GM21360 (cell line): ENCODE measurements around the gene MAPRE2.

ENCODE experiments used
- ATAC-seq: cut with Tn5 transposase; IDR thresholded peaks from one replicate; pipeline ENCODE4 v1.9.1; 2021; ENCODE audit warnings: mild to moderate bottlenecking, moderate library complexity; ENCODE audit not compliant: unreplicated experiment

Gene MAPRE2

DNA sequence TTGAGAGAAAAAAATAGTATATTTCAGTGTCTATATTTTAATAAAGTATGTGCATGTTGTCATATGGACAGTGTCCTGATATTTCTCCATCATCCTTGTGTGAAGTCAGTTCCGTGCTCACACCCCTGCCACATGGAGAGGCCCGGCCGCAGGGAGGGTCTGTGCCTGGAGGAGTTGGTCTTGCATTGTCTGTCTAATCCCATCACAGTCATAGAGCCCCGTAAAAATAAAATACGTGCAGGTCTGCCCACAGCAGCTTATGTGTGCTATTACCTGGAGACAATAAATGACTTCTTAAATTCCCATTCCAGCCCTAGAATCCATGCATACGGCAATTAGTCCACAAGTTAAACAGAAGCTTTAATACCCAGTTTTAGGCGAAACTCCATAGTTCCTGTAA lies 20.1 kb downstream of the MAPRE2 start:
- ATAC-seq = no peak

DNA sequence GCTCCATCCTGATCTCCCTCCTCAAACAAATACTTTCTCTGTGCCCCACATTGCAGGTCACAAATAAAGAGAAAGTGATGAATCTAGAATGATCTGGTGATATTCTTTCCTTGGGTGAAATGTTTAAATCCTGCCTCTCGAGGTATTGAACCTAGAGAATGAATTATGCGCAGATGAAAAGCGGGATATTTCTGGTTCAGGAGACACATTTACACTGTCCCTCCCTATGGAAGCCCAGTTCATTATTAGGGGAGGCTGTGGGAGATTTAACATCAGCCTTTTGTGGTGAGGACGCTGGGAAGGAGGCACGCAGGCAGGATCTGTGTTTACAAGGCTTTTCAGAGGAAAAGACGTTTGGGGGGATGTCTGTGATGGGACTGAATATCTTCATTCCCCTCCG lies 20.6 kb downstream of the MAPRE2 start:
- no peak for ATAC-seq

DNA sequence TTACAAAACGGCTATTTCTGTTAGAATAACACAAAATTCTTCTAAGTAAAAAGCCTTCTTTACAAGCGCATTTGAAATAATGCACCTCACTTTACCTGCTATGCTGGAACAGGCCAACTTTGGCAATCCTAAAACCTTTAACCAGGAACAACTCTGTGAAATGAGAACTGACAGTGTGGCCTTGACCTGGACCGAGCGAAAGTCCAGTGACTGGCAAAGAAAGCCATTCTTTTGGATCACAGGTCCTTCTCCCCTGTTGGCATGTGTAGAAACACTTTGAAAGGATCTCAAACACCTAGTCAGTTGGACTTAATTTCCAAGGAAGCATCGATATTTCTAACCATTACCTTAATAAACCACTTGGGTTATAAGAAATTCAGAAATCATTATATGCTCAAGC lies 21.2 kb downstream of the MAPRE2 start:
- ATAC-seq = no peak

DNA sequence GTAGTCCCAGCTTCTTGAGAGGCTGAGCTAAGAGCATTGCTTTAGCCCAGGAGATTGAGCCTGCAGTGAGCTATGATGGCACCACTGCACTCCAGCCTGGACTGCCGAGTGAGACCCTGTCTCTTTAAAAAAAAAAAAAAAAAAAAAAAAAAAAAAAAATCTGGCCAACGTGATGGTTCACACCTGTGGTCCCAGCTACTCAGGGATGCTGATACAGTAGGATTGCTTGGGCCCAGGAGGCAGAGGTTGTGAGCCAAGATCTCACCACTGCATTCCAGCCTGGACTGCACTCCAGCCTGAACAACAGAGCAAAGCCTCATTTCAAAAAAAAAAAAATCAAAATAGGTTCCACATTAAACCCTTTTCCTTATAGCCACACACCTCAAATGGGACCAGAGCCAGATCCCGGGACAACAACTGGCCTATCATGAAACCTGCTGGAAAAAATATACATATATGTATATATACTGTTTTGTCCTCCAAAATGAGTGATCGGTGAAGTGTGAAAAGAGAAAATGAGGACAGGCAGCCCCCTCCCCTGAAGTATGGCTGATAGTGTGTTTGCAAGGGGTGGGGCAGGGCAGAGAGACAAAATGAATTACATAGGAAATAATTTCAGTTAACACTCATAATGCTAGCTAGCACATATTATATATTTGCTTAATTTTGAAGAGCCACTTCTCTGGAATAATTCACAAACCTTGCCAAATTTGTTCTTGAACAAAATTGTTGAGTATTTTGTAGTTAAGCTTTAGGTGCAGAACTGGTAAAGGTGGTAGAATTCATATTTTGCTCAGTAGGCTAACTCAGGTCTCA lies 22.9 kb downstream of the MAPRE2 start:
- no peak for ATAC-seq

DNA sequence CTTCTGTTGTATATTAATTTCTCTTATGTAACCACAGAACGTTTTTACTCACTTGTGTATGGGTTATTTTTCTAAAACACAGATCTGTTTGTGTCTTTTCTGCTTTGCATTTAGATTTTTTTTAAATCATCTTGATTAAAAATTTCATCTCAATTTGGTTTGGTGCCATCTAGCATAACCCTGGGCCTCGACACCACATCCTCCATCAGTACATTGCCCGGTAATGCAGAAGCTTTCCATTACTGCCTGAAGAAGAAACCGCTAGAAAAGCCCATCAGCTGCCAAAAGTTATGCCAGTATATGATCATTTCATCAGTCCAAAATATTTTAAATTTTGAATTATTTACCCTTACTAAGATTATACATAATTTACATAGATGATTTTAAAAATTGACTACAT lies 26.2 kb downstream of the MAPRE2 start:
- ATAC-seq = no peak

DNA sequence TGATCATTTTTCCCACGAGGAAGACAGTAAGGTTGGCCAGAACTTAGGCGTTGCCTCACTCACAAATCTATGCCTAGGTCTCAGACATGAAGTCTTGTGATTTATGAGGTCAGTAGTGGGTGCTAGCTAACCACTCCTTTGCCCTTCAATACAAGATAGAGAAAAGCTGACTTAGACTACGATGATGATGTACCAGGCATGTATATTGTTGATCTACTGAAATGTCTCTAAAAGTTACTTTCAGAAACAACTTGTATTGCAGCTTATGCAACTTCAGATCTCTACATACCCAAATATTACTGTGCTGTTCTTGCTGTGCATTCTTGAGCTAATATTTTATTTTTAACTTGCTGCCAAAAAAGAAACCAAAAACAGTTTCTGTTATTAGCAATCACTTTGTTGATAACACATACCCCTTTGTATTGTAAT lies 30.6 kb downstream of the MAPRE2 start:
- ATAC-seq = peak; percentile 61

DNA sequence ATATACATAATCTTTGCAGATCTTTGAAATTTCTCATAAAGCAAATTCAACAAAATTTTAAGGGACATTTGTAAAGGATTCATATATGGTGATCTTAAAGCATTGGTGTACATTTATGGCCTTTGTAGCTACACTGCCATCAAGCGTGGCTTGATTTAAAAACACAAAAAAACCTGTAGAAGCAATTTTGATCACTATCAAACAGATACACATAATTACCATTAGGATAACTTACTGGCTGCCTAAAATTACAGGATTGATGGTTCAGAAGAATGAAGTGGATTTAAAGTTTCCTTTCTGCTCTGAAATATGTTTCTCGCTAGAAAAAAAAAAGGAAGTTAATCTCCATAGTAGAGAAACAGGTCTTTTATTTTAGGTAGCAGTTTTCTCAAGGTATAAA lies 31.4 kb downstream of the MAPRE2 start:
- no peak for ATAC-seq

DNA sequence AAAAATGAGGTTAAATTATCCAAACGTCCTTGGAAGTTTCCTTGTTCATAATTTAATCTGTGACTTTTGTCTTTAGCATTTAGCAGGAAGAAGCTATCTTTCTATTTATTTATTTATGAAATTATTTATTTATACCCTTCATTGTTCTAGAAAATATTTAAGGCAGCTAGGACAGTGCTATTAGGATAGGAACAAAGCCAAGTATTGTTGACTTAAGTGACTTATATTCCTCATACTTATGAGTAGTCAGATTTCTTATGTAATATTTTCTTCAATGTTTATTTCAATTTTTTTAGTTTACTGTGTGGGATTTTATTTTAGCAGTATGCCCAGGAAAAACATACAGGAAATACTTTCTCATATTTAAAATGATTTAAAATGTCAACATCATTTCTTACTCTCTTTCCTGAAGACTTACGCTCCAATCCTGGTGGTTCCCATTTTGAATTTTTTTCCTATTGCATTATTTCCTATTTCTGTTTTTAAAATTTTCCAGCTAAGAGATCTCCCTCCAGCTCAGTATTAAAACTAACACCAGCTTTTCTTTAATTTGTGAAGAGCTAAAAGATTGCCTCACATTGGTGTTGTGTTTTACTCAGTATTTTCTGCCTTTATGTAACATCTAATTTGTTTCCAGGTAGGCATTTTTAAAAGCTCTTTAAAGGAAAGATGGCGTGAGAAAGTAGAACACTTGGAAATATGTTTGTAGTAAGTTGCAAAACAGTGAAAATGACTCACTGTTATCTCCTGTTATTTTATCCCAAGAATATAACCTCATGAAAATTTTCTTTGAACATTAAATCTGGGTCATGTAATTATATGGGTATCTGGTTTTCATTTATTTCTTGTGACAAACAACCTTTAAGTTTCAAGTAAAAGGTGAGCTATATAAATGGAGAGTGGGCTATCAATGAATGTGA lies 32.2 kb downstream of the MAPRE2 start:
- ATAC-seq = no peak

DNA sequence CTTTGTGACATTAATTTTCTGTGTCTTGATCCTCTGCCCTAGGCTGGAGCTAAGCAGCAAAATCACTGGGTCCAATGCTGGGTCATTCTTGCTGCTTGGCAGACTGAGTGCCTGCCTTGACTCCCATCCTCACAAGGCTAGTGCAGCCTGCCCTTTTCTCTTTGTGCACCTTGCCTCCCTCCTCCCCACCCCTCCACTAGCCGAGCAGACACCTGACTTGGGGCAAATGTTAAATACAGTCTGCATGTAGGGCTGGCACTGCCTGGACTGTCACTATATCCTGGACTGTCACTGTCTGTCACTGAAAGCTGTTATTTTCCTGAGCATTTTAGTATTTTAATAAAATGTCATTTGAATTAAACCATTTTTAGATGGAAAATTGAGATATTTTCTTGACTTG lies 33.4 kb downstream of the MAPRE2 start:
- ATAC-seq = no peak

DNA sequence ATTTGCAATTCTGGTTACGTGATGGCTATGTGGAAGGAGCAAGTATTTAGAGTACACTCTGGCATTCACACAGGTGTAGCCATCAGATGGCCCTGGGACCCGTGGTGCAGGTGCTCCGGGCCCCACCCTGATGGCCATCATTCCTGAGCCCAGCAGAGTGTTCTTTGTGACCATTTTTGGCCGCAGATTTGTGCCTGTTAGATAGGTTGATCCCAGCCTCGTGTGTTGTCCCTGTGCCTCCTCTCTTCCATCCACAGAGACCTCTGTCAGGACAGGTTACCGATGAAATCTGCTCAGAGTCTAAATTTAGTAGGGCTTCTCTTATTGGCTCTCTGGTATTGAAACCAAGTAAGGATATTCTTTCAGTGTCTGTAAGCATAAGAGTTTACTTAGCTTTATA lies 33.9 kb downstream of the MAPRE2 start:
- no peak for ATAC-seq

DNA sequence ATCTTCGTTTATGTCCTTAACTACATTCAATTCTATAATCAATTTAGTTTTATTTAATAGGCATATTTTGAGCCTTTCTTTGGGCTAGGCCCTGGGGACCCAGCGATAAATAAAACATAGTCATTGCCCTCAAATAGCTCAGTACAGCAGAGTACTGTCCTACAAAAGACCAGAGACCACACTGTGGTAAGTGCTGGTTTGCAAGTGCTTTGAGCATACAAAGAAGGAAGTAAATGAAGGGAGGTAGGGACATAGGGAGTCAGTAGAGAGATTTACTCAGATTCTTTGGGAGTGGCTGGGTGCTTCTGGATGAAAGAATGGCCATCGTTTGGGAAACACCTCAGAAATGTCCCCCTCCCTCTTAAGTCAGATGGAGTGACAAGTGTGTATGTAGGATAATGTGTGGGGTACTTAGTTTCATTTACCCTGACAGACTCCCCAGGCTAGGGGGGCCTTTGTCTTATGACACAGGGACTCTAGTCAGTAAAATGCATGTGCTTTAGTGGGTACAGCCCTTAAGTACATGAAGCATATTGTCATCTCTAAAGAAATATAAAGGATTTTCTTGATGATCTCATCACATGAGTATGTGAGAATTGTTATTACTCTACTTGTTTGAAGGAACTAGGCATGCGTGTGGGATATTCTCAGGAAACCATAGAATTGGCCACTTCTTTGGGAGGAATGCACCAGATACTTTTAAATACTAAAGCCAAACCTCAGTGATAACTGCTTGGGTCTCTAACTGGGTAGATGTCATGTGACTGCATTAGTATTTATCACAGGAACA lies 35.1 kb downstream of the MAPRE2 start:
- no peak for ATAC-seq

DNA sequence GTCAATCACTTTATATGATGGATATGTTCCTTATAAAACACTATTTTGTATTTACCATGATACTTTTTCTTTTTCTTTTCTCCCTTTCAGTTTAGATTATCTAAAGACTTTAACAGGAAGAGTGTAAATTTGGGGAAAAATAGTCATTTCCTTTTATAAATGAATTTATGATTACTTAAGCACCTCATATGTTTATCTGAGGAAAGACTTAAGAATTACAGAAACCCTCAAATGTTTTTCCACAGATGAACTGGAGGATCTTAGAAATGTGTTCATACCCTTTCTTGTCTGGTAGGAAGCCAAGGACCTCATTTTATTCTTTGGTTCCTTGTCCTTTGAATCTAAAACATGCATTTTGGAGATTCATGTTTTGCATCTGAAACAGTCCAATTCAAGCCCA lies 36.7 kb downstream of the MAPRE2 start:
- ATAC-seq = no peak

DNA sequence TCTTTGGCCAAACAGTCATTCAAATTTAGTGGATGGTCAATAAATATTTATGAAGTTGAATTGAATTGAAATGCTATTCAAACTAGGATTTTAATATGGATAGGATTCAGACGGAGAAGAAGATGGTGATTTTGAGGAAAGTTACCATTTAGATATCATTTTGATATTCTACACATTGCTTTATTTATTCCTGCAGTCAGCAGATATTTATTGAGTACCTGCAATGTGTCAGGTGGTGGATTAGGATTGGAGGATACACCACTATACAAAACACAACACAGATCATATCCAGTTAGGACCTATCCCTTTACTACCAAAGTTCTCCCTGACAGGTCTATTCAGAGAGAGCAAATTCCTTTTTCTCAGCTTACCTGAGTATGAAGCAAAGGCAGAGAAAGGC lies 38.8 kb downstream of the MAPRE2 start:
- ATAC-seq = no peak

DNA sequence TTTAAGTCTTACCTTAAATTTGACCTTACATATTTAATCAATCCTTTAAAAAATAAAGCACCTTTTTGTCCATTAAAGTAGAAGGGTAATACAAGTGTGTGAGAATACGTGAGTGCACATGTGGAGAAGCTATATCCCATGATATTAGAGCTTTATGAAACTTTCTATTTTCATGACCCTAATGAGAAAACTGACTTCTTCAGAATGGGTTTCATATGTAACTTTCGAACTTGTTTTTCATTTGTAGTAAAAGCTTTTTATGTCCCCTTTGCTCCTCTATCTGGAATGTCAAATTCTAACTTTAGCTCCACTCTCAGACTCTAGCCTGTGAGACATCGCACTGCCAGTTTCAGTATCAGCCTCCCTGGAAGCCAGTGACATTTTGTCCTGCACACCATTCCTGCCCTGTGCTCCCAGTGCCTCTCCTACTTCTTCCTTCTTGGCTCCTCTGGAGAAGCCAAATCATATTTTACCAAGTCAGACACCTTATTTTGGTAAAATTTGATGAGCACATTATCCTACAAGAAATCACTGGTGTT lies 42.0 kb downstream of the MAPRE2 start:
- ATAC-seq = no peak

DNA sequence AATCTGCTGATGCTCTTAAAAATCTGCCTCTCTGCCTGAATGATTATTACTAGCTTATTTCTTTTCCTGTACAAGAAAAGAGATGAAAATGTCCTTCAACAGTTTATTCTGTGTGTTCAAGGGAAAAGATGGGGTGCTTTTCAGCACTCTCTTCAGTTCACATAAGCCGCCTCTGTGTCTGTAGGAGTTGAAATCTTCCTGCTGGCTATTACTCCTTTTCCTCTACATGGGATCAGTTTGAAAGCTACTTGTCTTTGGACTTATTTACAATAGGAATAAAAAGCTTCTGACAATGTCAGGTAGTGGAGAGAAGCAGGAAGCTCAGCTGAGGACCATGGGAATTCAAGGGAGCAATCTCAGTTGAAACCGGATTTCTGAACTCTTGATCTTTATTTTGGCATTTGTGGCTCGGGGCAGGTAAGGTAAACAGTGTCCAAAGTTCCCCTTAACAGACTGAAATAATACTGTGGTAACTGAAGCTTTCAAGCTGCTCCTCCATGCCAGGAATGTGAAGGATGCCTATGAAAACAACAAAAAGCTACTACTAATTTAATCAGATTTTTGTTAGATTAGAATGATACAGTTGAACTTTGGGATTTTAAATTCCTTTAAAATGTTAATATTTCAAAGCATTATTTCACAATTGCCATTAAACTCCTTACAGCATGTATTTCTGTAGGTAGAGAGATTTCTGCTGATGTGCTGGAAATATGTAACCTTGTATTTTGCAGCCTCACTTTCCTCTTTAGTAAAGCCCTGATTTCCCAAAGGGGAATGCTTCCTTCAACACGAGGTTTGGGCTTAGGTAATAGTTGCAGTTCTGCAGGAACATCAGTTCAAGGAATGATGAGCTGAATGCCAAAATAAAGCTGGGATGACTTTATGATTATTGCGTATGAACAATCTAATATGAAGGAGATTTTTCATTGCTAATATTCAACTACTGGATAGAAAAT lies 43.6 kb downstream of the MAPRE2 start:
- ATAC-seq = no peak

DNA sequence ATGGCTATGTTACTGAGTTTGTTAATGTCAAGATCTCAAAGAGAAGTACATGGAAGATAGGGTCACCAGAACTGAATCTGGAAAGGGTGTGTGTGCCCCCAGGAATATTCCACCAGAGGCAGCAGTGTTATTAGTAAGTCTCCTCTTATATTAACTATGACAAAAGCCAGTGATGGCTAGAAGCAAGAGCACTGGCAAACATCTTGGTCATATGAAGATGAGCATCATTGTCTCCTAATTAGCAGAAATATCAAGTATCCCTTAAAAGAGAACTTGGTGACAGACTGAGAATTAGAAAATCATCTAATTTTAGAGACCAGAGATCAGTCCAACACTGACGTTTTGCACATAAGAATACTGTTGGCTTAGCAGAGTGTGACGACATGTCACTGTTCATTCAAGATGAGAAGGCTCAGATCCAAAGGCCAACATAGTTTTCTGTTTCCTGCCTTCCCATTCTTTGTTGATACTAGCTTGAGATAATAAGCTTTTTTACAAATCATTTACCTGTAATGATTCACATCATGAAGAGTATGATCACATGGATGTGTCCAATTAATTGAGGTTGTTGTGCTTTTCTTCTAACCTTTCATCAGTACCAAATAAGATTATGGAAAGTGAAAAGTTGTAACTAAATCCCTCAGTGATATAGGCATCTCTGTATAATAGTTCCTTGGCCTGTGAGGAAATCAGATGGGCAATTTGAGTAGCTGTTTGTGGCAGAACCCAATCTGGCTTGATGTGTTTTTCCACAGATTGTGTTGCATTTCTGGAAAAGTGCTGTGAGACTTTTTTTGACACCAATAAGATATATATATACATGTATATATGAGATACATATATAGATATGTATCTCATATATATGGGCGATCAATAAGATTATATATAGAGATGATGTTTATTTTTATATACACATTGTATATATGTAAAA lies 44.5 kb downstream of the MAPRE2 start:
- no peak for ATAC-seq

DNA sequence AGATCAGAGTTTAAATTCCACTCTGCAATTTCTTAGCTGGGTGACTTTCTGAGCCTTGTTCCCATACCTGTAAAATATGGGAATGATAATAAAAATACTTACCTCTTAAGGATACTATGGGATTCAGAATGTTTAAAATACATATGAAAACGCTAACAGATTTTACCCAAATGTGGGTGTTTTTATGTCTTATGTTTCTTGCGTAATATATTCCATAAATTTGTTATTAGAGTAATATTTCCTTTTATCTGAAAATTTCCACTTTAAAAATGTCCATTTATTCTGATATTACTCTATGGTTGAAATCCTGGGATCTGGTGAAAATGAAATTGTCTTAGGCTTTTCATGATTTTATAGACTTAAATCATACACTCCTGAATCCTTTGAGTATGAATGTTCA lies 45.5 kb downstream of the MAPRE2 start:
- ATAC-seq = no peak

DNA sequence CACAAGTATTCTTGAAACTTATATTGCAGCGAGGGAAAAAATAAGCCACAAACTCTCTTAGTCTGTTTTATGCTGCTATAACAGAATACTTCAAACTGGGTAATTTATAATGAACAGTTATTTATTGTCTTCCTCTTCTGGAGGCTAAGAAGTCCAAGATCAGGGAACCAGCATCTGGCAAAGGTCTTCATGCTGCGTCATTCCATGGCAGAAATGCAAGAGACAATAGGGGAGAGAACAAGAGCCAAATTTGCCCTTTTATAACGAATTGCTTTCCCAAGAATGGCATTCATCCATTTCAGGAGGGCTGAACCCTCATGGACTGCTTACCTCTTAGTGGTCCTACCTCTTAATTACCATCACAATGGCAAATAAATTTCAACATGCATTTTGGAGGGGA lies 46.5 kb downstream of the MAPRE2 start:
- ATAC-seq = no peak

DNA sequence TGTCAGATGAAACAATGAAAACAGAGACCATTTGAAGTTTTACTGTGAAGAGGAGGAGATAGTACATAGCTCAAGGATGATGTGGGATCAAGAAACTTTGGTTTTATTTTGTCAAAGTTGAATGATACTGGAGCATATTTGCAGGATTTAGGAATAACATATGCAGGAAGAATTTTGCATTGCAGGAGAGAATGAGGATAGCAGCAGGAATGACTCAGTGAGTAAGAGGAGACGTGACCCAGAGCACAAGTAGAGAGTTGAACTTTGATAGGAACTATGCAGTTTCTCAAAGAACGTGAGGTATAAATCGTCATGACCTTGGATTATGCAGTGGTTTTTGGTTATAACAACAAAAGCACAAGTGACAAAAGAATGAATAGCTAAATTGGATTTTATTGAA lies 47.7 kb downstream of the MAPRE2 start:
- no peak for ATAC-seq
